Kidney capillary endothelial cell (primary cell): ENCODE measurements around the gene LMO7.

Experiments
- DNase-seq: peaks from one replicate; pipeline ENCODE4 v3.0.0-alpha.2; 2018; ENCODE audit warnings: low spot score

The LMO7 gene

GRCh38 chr13:75896271-75896670 lies 260.1 kb downstream of the LMO7 start:
- DNase-seq = no peak

- no peak for DNase-seq
Observed at GRCh38 chr13:75897386-75897785, 261.3 kb downstream of the LMO7 start.

GRCh38 chr13:75901501-75901900 lies 265.4 kb downstream of the LMO7 start:
- DNase-seq = no peak

GRCh38 chr13:75902166-75903104 lies 266.3 kb downstream of the LMO7 start:
- no peak for DNase-seq

GRCh38 chr13:75904012-75904411 lies 267.9 kb downstream of the LMO7 start:
- DNase-seq = no peak

GRCh38 chr13:75906315-75906714 lies 270.2 kb downstream of the LMO7 start:
- DNase-seq = no peak

GRCh38 chr13:75907044-75907443 lies 270.9 kb downstream of the LMO7 start:
- DNase-seq = no peak

- no peak for DNase-seq
Observed at GRCh38 chr13:75908141-75908540, 272.0 kb downstream of the LMO7 start.
